Activated CD4-positive, alpha-beta memory T cell treated with anti-CD3 and anti-CD28 coated beads, Interleukin-2, amount 10 ng/mL, durations not matched to agents 7 days and 5 days (primary cell): ENCODE measurements around the gene GRID2IP. TPM values are rescaled to one million over a fixed set of nuclear protein-coding genes. Genes with fewer than 3 reads are reported as not detected.
A peak's percentile ranks its signal among the peaks of the same experiment; 100 is the strongest.
"Not testable (repeated sequence)": the region's sequence is repeated elsewhere in the genome, so short reads cannot be mapped to it uniquely, and the experiment has no call there.

Experiments used
- CTCF ChIA-PET: fragments of 350-600 bp; sonication (Branson Sonifier 250); formaldehyde crosslinking; loops from one replicate; lab custom pipeline; 2021; ENCODE audit warnings: antibody characterized with exemption, inconsistent platforms; lab: Charles Lee
- POLR2A ChIA-PET: fragments of 350-600 bp; sonication (Branson Sonifier 250); formaldehyde crosslinking; loops from one replicate; lab custom pipeline; 2021; ENCODE audit warnings: antibody characterized with exemption; lab: Charles Lee
- DNase-seq: peaks from one replicate; pipeline ENCODE4 v3.0.0-alpha.2; 2020
- H3K27ac Mint-ChIP-seq: one replicate; pipeline ENCODE4 v1.8.0; 2021; ENCODE audit warnings: mild to moderate bottlenecking, mixed read lengths
- H3K27me3 Mint-ChIP-seq: one replicate; pipeline ENCODE4 v1.8.0; 2021; ENCODE audit warnings: mixed read lengths
- H3K36me3 Mint-ChIP-seq: one replicate; pipeline ENCODE4 v1.8.0; 2021; ENCODE audit warnings: low read depth, mixed read lengths
- H3K4me1 Mint-ChIP-seq: one replicate; pipeline ENCODE4 v1.8.0; 2021; ENCODE audit warnings: mixed read lengths
- H3K4me3 Mint-ChIP-seq: one replicate; pipeline ENCODE4 v1.8.0; 2021; ENCODE audit warnings: mild to moderate bottlenecking, mixed read lengths
- H3K9me3 Mint-ChIP-seq: one replicate; pipeline ENCODE4 v1.8.0; 2021; ENCODE audit warnings: mixed read lengths
- total RNA-seq, 2 experiments: library from RNA; stranded (reverse); gene quantifications; one replicate each; pipeline ENCODE4 v1.2.3, GENCODE V29; 2021

GRID2IP gene
- total RNA-seq: under 1 TPM; 0.15 to 0.28 TPM

GRCh38 chr7:6551016-6551511 is at the start of gene GRID2IP:
Gene GRID2IP (minus strand): TSS chr7:6551461. CDS start chr7:6551436, 25 bp downstream.
- ChIA-PET CTCF (no interaction called here), POLR2A (no interaction called here)
- Mint-ChIP-seq H3K4me1 (peaks cover 10% of the 10 kb centered on the region), H3K4me3 (no peak within 1 kb of the TSS), H3K27me3 (no peaks in the 10 kb centered on the region), H3K27ac (no peak within 1 kb of the TSS), H3K9me3 (no peaks in the 10 kb centered on the region), H3K36me3 (no peaks in the 10 kb centered on the region)
- DNase-seq: no peak

- no peak for DNase-seq
- H3K36me3 Mint-ChIP-seq: peaks cover 70% of the 10 kb centered on the region
- no peak overlapping the region for H3K27ac Mint-ChIP-seq
- H3K4me1 Mint-ChIP-seq: no peaks in the 10 kb centered on the region
- ChIA-PET POLR2A (interaction anchor here (1.1 kb wide), 1 partner anchor 10 kb away, joined by 4 read pairs; the partner anchor contains the start of gene INTS15), CTCF (interaction anchor here (1.1 kb wide), 1 partner anchor 21 kb away, joined by 3 read pairs; no protein-coding TSS in a partner anchor)
- H3K9me3 Mint-ChIP-seq: no peaks in the 10 kb centered on the region
- H3K27me3 Mint-ChIP-seq: no peaks in the 10 kb centered on the region
- no peak overlapping the region for H3K4me3 Mint-ChIP-seq
Measured at GRCh38 chr7:6600093-6600492, 48.8 kb upstream of the GRID2IP start.

GRCh38 chr7:6590645-6591110 is 39.4 kb upstream of the GRID2IP start:
- CTCF ChIA-PET: interaction anchor here (0.9 to 2.6 kb wide), 6 partner anchors 14 to 267 kb away, joined by 3 to 30 read pairs (median 4); partner anchors contain the start of gene ZDHHC4
- POLR2A ChIA-PET: interaction anchor here (1.0 to 4.0 kb wide), 7 partner anchors 9 to 591 kb away, joined by 3 to 49 read pairs (median 4); partner anchors contain the start of genes C1GALT1, ZDHHC4, ZNF316 and ZNF853
- no peak for DNase-seq
- Mint-ChIP-seq H3K9me3 (no peaks in the 10 kb centered on the region), H3K27me3 (no peaks in the 10 kb centered on the region), H3K4me1 (peaks cover 24% of the 10 kb centered on the region), H3K36me3 (peaks cover 41% of the 10 kb centered on the region), H3K27ac (peak overlapping the region; percentile 90), H3K4me3 (peak overlapping the region; percentile 96)

GRCh38 chr7:6589829-6590644 is 38.8 kb upstream of the GRID2IP start, which contains the start of gene INTS15:
Gene INTS15 (plus strand): TSS chr7:6590021. CDS start chr7:6590284, 263 bp downstream.
- H3K4me1 Mint-ChIP-seq: peaks cover 24% of the 10 kb centered on the region
- POLR2A ChIA-PET: interaction anchor here (1.0 to 4.0 kb wide), 10 partner anchors 9 to 592 kb away, joined by 3 to 49 read pairs (median 4); partner anchors contain the start of genes C1GALT1, ZDHHC4, ZNF316 and ZNF853
- CTCF ChIA-PET: interaction anchor here (0.7 to 2.6 kb wide), 7 partner anchors 14 to 268 kb away, joined by 3 to 30 read pairs (median 4); partner anchors contain the start of gene ZDHHC4
- H3K9me3 Mint-ChIP-seq: no peaks in the 10 kb centered on the region
- peak within 1 kb of the TSS; percentile 96 for H3K4me3 Mint-ChIP-seq
- peak; percentile 85 for DNase-seq
- H3K27me3 Mint-ChIP-seq: no peaks in the 10 kb centered on the region
- H3K27ac Mint-ChIP-seq: peak within 1 kb of the TSS; percentile 90
- peaks cover 38% of the 10 kb centered on the region for H3K36me3 Mint-ChIP-seq

GRCh38 chr7:6589151-6589828 is 38.0 kb upstream of the GRID2IP start:
- CTCF ChIA-PET: interaction anchor here (1.4 to 2.6 kb wide), 2 partner anchors 11 to 13 kb away, joined by 3 to 30 read pairs; partner anchors contain the start of gene ZDHHC4

GRCh38 chr7:6588566-6588965 is 37.3 kb upstream of the GRID2IP start:
- Mint-ChIP-seq H3K36me3 (peaks cover 41% of the 10 kb centered on the region), H3K9me3 (no peaks in the 10 kb centered on the region), H3K27me3 (no peaks in the 10 kb centered on the region), H3K27ac (no peak overlapping the region), H3K4me3 (peak overlapping the region; percentile 18), H3K4me1 (peaks cover 24% of the 10 kb centered on the region)
- CTCF ChIA-PET: interaction anchor here (1.4 kb wide), 1 partner anchor 11 kb away, joined by 3 read pairs; no protein-coding TSS in a partner anchor
- POLR2A ChIA-PET: interaction anchor here (4.0 kb wide), 1 partner anchor 12 kb away, joined by 49 read pairs; the partner anchor contains the start of gene ZDHHC4
- no peak for DNase-seq

More at GRCh38 chr7:6589151-6589828, 38.0 kb upstream of the GRID2IP start:
- peak overlapping the region; percentile 63 for H3K4me3 Mint-ChIP-seq
- H3K27me3 Mint-ChIP-seq: no peaks in the 10 kb centered on the region
- H3K27ac Mint-ChIP-seq: no peak overlapping the region
- no peak for DNase-seq
- H3K36me3 Mint-ChIP-seq: peaks cover 42% of the 10 kb centered on the region
- POLR2A ChIA-PET: interaction anchor here (1.0 to 4.0 kb wide), 7 partner anchors 11 to 141 kb away, joined by 3 to 49 read pairs (median 4); partner anchors contain the start of genes ZDHHC4, ZNF316 and ZNF853
- no peaks in the 10 kb centered on the region for H3K9me3 Mint-ChIP-seq
- peaks cover 24% of the 10 kb centered on the region for H3K4me1 Mint-ChIP-seq

GRCh38 chr7:6585746-6586432 is 34.6 kb upstream of the GRID2IP start:
- peaks cover 26% of the 10 kb centered on the region for H3K4me1 Mint-ChIP-seq
- H3K9me3 Mint-ChIP-seq, H3K27ac Mint-ChIP-seq, DNase-seq, H3K4me3 Mint-ChIP-seq, CTCF ChIA-PET, H3K27me3 Mint-ChIP-seq, POLR2A ChIA-PET: not testable (repeated sequence)
- peaks cover 48% of the 10 kb centered on the region for H3K36me3 Mint-ChIP-seq

GRCh38 chr7:6579446-6579845 is 28.2 kb upstream of the GRID2IP start:
- CTCF ChIA-PET: no interaction called here
- no peak overlapping the region for H3K4me3 Mint-ChIP-seq
- POLR2A ChIA-PET: no interaction called here
- peaks cover 37% of the 10 kb centered on the region for H3K4me1 Mint-ChIP-seq
- H3K36me3 Mint-ChIP-seq: peaks cover 30% of the 10 kb centered on the region
- H3K27me3 Mint-ChIP-seq: no peaks in the 10 kb centered on the region
- H3K27ac Mint-ChIP-seq: no peak overlapping the region
- no peaks in the 10 kb centered on the region for H3K9me3 Mint-ChIP-seq
- DNase-seq: no peak

- ChIA-PET POLR2A (interaction anchor here (0.8 to 4.2 kb wide), 5 partner anchors 11 to 71 kb away, joined by 3 to 49 read pairs (median 3); partner anchors contain the start of gene INTS15), CTCF (interaction anchor here (0.7 to 4.4 kb wide), 4 partner anchors 10 to 130 kb away, joined by 3 to 30 read pairs (median 4); partner anchors contain the start of gene INTS15)
- no peaks in the 10 kb centered on the region for H3K9me3 Mint-ChIP-seq
- H3K27me3 Mint-ChIP-seq: no peaks in the 10 kb centered on the region
- peaks cover 37% of the 10 kb centered on the region for H3K4me1 Mint-ChIP-seq
- H3K36me3 Mint-ChIP-seq: peaks cover 24% of the 10 kb centered on the region
- no peak for DNase-seq
- peak overlapping the region; percentile 86 for H3K27ac Mint-ChIP-seq
- H3K4me3 Mint-ChIP-seq: peak overlapping the region; percentile 84
Measured at GRCh38 chr7:6578114-6579084, 27.1 kb upstream of the GRID2IP start.

- ChIA-PET CTCF (interaction anchor here (0.7 to 4.4 kb wide), 5 partner anchors 11 to 129 kb away, joined by 3 to 30 read pairs (median 4); partner anchors contain the start of gene INTS15), POLR2A (interaction anchor here (0.8 to 4.2 kb wide), 5 partner anchors 12 to 71 kb away, joined by 3 to 49 read pairs (median 3); partner anchors contain the start of gene INTS15)
- peaks cover 37% of the 10 kb centered on the region for H3K4me1 Mint-ChIP-seq
- H3K9me3 Mint-ChIP-seq: no peaks in the 10 kb centered on the region
- peak; percentile 88 for DNase-seq
- H3K36me3 Mint-ChIP-seq: peaks cover 23% of the 10 kb centered on the region
- no peaks in the 10 kb centered on the region for H3K27me3 Mint-ChIP-seq
- H3K4me3 Mint-ChIP-seq: peak within 1 kb of the TSS; percentile 84
- peak within 1 kb of the TSS; percentile 86 for H3K27ac Mint-ChIP-seq
Measured at GRCh38 chr7:6577369-6578113, 26.3 kb upstream of the GRID2IP start, which contains the start of gene ZDHHC4. Gene ZDHHC4 (plus strand): TSS chr7:6577454. CDS start chr7:6580562, 3,108 bp downstream.
